IMR-90 (cell line): ENCODE results near the gene CPED1. TPM values are rescaled to one million over a fixed set of nuclear protein-coding genes. Genes with fewer than 3 reads are reported as not detected.

Source experiments
- ATAC-seq: fragments of 200-7000 bp; cut with Tn5 transposase; 2 replicates; pipeline ENCODE4 v1.9.1; 2020; ENCODE audit warnings: low read depth, mild to moderate bottlenecking, moderate library complexity
- BruUV-seq: library from RNA; stranded (reverse); fragments of 400-500 nt; replicated peaks from 2 replicates; lab custom pipeline; 2021; lab: Mats Ljungman, UMichigan
- CTCF ChIA-PET: fragments of 300-600 bp; formaldehyde crosslinking; extraction: SDS; loops from one replicate; lab custom pipeline; 2021; ENCODE audit warnings: antibody characterized with exemption; lab: Yijun Ruan, JAX
- POLR2A ChIA-PET: fragments of 300-600 bp; sonication (Branson Sonifier 250); formaldehyde crosslinking; loops from one replicate; lab custom pipeline; 2022; ENCODE audit warnings: antibody characterized with exemption; ENCODE audit not compliant: unreplicated experiment; lab: Charles Lee
- DNase-seq: peaks from one replicate; pipeline ENCODE4 v3.0.0; 2013
- H2AFZ ChIP-seq: replicated peaks from 2 replicates; pipeline ENCODE3; 2013; ENCODE audit warnings: low read length, mild to moderate bottlenecking; ENCODE audit not compliant: poor library complexity
- H2AK5ac ChIP-seq: 2 replicates; pipeline ENCODE4 v1.6.1; 2013; ENCODE audit warnings: low read depth, low read length, inconsistent platforms
- H2AK9ac ChIP-seq: replicated peaks from 2 replicates; pipeline ENCODE3; 2013; ENCODE audit warnings: mild to moderate bottlenecking, low read depth, low read length, moderate library complexity; ENCODE audit not compliant: poor library complexity
- H2BK120ac ChIP-seq: 2 replicates; pipeline ENCODE4 v1.6.1; 2013; ENCODE audit warnings: low read depth, low read length, inconsistent platforms
- H2BK15ac ChIP-seq: 3 replicates; pipeline ENCODE4 v1.6.1; 2013; ENCODE audit warnings: low read depth, low read length, inconsistent platforms
- H2BK20ac ChIP-seq: 2 replicates; pipeline ENCODE4 v1.6.1; 2013; ENCODE audit warnings: low read depth, mild to moderate bottlenecking, inconsistent platforms, low read length, moderate library complexity
- H2BK5ac ChIP-seq: 2 replicates; pipeline ENCODE4 v1.6.1; 2013; ENCODE audit warnings: mild to moderate bottlenecking, low read depth, low read length, inconsistent platforms; ENCODE audit not compliant: poor library complexity, severe bottlenecking
- H3K14ac ChIP-seq: replicated peaks from 2 replicates; pipeline ENCODE4 v1.6.1; 2013; ENCODE audit warnings: low read depth, low read length, inconsistent platforms
- H3K18ac ChIP-seq: 2 replicates; pipeline ENCODE4 v1.6.1; 2013; ENCODE audit warnings: low read depth, low read length, control low read depth
- H3K23ac ChIP-seq: 2 replicates; pipeline ENCODE4 v1.6.1; 2013; ENCODE audit warnings: low read depth, low read length, inconsistent platforms
- H3K27ac ChIP-seq: 2 replicates; pipeline ENCODE4 v1.5.1; 2013; ENCODE audit warnings: mild to moderate bottlenecking, control low read depth, low read length; ENCODE audit not compliant: insufficient read depth
- H3K27me3 ChIP-seq: 2 replicates; pipeline ENCODE4 v1.6.1; 2013; ENCODE audit warnings: low read length; ENCODE audit not compliant: control insufficient read depth, insufficient read depth
- H3K36me3 ChIP-seq: 2 replicates; pipeline ENCODE4 v1.6.1; 2013; ENCODE audit warnings: low read length, mixed read lengths; ENCODE audit not compliant: control insufficient read depth, insufficient read depth
- H3K4ac ChIP-seq: 2 replicates; pipeline ENCODE4 v1.6.1; 2013; ENCODE audit warnings: low read depth, low read length, inconsistent platforms
- H3K4me1 ChIP-seq: 2 replicates; pipeline ENCODE4 v1.6.1; 2013; ENCODE audit warnings: low read length, mixed read lengths; ENCODE audit not compliant: control insufficient read depth, insufficient read depth
- H3K4me2 ChIP-seq: 2 replicates; pipeline ENCODE4 v1.6.1; 2013; ENCODE audit warnings: low read depth, mild to moderate bottlenecking, control low read depth, low read length, moderate library complexity
- H3K4me3 ChIP-seq: 2 replicates; pipeline ENCODE4 v1.5.1; 2013; ENCODE audit warnings: low read depth, mild to moderate bottlenecking, control low read depth, low read length, moderate library complexity; ENCODE audit not compliant: insufficient read depth
- H3K56ac ChIP-seq: 2 replicates; pipeline ENCODE4 v1.6.1; 2013; ENCODE audit warnings: low read length, inconsistent platforms; ENCODE audit not compliant: insufficient read depth; ENCODE audit errors: extremely low read depth
- H3K79me1 ChIP-seq, 2 experiments: 2 replicates each; pipeline ENCODE4 v1.6.1; 2013; ENCODE audit warnings: low read length in 2 of 2, inconsistent platforms in 1 of 2, low read depth in 1 of 2
- H3K9ac ChIP-seq: 2 replicates; pipeline ENCODE4 v1.6.1; 2013; ENCODE audit warnings: low read depth, low read length, control low read depth
- H3K9me1 ChIP-seq: 2 replicates; pipeline ENCODE4 v1.6.1; 2013; ENCODE audit warnings: low read length, inconsistent platforms; ENCODE audit not compliant: insufficient read depth
- H3K9me3 ChIP-seq: 2 replicates; pipeline ENCODE4 v1.6.1; 2013; ENCODE audit warnings: low read length; ENCODE audit not compliant: control insufficient read depth, insufficient read depth
- H4K20me1 ChIP-seq: 2 replicates; pipeline ENCODE4 v1.6.1; 2013; ENCODE audit warnings: low read length, inconsistent platforms; ENCODE audit not compliant: insufficient read depth
- H4K5ac ChIP-seq: 2 replicates; pipeline ENCODE4 v1.6.1; 2013; ENCODE audit warnings: mild to moderate bottlenecking, low read depth, low read length, control low read depth
- H4K8ac ChIP-seq, 2 experiments: 2 replicates each; pipeline ENCODE4 v1.6.1; 2013; ENCODE audit warnings: low read depth in 2 of 2, low read length in 2 of 2, control low read depth in 1 of 2, inconsistent platforms in 1 of 2
- H4K91ac ChIP-seq: 2 replicates; pipeline ENCODE4 v1.6.1; 2013; ENCODE audit warnings: low read depth, low read length, inconsistent platforms; ENCODE audit not compliant: insufficient read depth
- BHLHE40 ChIP-seq: fragments of 150-350 bp; IDR thresholded peaks from 2 replicates; pipeline ENCODE4 v1.6.1; 2016; ENCODE audit warnings: mild to moderate bottlenecking, low read depth, low read length
- CEBPB ChIP-seq: IDR thresholded peaks from 2 replicates; pipeline ENCODE4 v1.6.1; 2012; ENCODE audit warnings: low read depth, low read length, improper control_type of control experiment
- CHD1 ChIP-seq: IDR thresholded peaks from 2 replicates; pipeline ENCODE4 v1.6.1; 2012; ENCODE audit warnings: low read depth, low read length, improper control_type of control experiment
- CTCF ChIP-seq: conservative IDR thresholded peaks from 2 replicates; pipeline ENCODE4 v1.5.1; 2012; ENCODE audit warnings: mild to moderate bottlenecking, low read depth, low read length, improper control_type of control experiment
- ELK1 ChIP-seq: fragments of 150-350 bp; IDR thresholded peaks from 2 replicates; pipeline ENCODE4 v1.6.1; 2016; ENCODE audit warnings: low read depth, mild to moderate bottlenecking, low read length, moderate library complexity, borderline replicate concordance
- FOS ChIP-seq: fragments of 150-350 bp; IDR thresholded peaks from 2 replicates; pipeline ENCODE4 v1.6.1; 2016; ENCODE audit warnings: low read depth, low read length
- MAFK ChIP-seq: IDR thresholded peaks from 2 replicates; pipeline ENCODE4 v1.6.1; 2012; ENCODE audit warnings: low read depth, low read length, improper control_type of control experiment
- MAZ ChIP-seq: IDR thresholded peaks from 2 replicates; pipeline ENCODE4 v1.6.1; 2012; ENCODE audit warnings: low read depth, mild to moderate bottlenecking, low read length, improper control_type of control experiment, moderate library complexity, borderline replicate concordance
- MXI1 ChIP-seq: IDR thresholded peaks from 2 replicates; pipeline ENCODE4 v1.6.1; 2012; ENCODE audit warnings: low read depth, mild to moderate bottlenecking, low read length, moderate library complexity, borderline replicate concordance
- NFE2L2 ChIP-seq: fragments of 150-350 bp; IDR thresholded peaks from 2 replicates; pipeline ENCODE4 v1.6.1; 2016; ENCODE audit warnings: low read depth, mild to moderate bottlenecking, low read length
- POLR2A ChIP-seq: IDR thresholded peaks from 2 replicates; pipeline ENCODE4 v1.6.1; 2012; ENCODE audit warnings: mild to moderate bottlenecking, low read depth, low read length
- RAD21 ChIP-seq: IDR thresholded peaks from 2 replicates; pipeline ENCODE4 v1.6.1; 2012; ENCODE audit warnings: low read length, improper control_type of control experiment
- RCOR1 ChIP-seq: IDR thresholded peaks from 2 replicates; pipeline ENCODE4 v1.6.1; 2012; ENCODE audit warnings: mild to moderate bottlenecking, low read length, improper control_type of control experiment; ENCODE audit not compliant: insufficient replicate concordance
- RFX5 ChIP-seq: IDR thresholded peaks from 2 replicates; pipeline ENCODE4 v1.8.0; 2012; ENCODE audit warnings: low read depth, mild to moderate bottlenecking, low read length, moderate library complexity
- SMC3 ChIP-seq: fragments of 150-350 bp; IDR thresholded peaks from 2 replicates; pipeline ENCODE4 v1.6.1; 2016; ENCODE audit warnings: low read depth, mild to moderate bottlenecking, antibody characterized with exemption, low read length, moderate library complexity
- WGBS, 2 experiments: methylation state at CpG; one replicate each; pipeline versions ENCODE4 v1.1.5 to v1.1.7; 2013; ENCODE audit warnings: missing lambda C conversion rate in 2 of 2; ENCODE audit not compliant: insufficient read length in 1 of 2; ENCODE audit errors: extremely low coverage in 2 of 2; 5-methylcytosine and 5-hydroxymethylcytosine counted together
- dilution Hi-C: fragments of 300-500 bp; cut with HindIII; formaldehyde crosslinking; loops from one replicate; pipeline ENCODE4 v1.14.3; 2018; ENCODE audit warnings: low sequenced_read_pairs; ENCODE audit not compliant: unreplicated experiment
- in situ Hi-C: fragments of 300-500 bp; cut with MboI; formaldehyde crosslinking; loops from 3 replicates; pipeline ENCODE4 v1.14.3; 2019; ENCODE audit warnings: low sequenced_read_pairs, inconsistent platforms, mixed read lengths
- intact Hi-C: fragments of 100-400 bp; cut with micrococcal nuclease; formaldehyde crosslinking; loops from 2 replicates; pipeline ENCODE4 v1.10.0; 2022
- polyA plus RNA-seq, 3 experiments: library from polyadenylated mRNA; depleted of rRNA; stranded (reverse); fragments of >200 nt; gene quantifications; 2 replicates each; pipeline ENCODE4 v1.2.3, GENCODE V29; 2012; ENCODE audit warnings: low replicate concordance in 1 of 3
- total RNA-seq: library from RNA; depleted of rRNA; stranded (reverse); fragments of >200 nt; gene quantifications from 2 replicates; pipeline ENCODE4 v1.2.3, GENCODE V29; 2012
- TF ChIP-seq, protein P1 (sequence below): fragments of 150-350 bp; IDR thresholded peaks from 2 replicates; pipeline ENCODE4 v1.6.1; 2017; ENCODE audit warnings: mild to moderate bottlenecking, antibody characterized with exemption, low read length, low read depth

Gene CPED1
- total and polyA plus RNA-seq, 2 of the 4 experiments (the other 2 are of a cell fraction): 31.2 to 96.8 TPM

- Histone ChIP-seq H2AK9ac (no peak overlapping the region), H3K27me3 (no peaks in the 10 kb centered on the region), H4K5ac (no peak overlapping the region), H2BK120ac (no peak overlapping the region), H4K8ac (no peak overlapping the region), H4K91ac (no peak overlapping the region), H2BK20ac (no peak overlapping the region), H3K9ac (no peak overlapping the region), H2AK5ac (no peak overlapping the region), H3K56ac (no peak overlapping the region), H3K14ac (no peak overlapping the region), H3K9me3 (no peaks in the 10 kb centered on the region), H4K20me1 (no peaks in the 10 kb centered on the region), H3K4ac (no peak overlapping the region), H2AFZ (no peak overlapping the region), H3K4me2 (no peak overlapping the region), H3K23ac (no peak overlapping the region), H2BK5ac (no peak overlapping the region), H3K9me1 (peaks cover 3% of the 10 kb centered on the region), H3K4me1 (0 out of 2 replicates have a peak, but pooled peaks cover 1% of the 10 kb centered on the region), H3K4me3 (no peak overlapping the region), H3K18ac (no peak overlapping the region), H3K27ac (no peak overlapping the region), H3K79me1 (peaks cover 0 to 2% of the 10 kb centered on the region in 2 experiments; a peak in 1 of 4 replicates), H2BK15ac (no peak overlapping the region), H3K36me3 (peaks cover 6% of the 10 kb centered on the region)
- no TSS peak for BruUV-seq
- TF ChIP-seq FOS: no peak
- TF ChIP-seq ELK1: no peak
- no peak for TF ChIP-seq CHD1
- TF ChIP-seq CEBPB: no peak
- TF ChIP-seq MAFK: no peak
- TF ChIP-seq NFE2L2: no peak
- no peak for TF ChIP-seq RAD21
- TF ChIP-seq, protein P1, sequence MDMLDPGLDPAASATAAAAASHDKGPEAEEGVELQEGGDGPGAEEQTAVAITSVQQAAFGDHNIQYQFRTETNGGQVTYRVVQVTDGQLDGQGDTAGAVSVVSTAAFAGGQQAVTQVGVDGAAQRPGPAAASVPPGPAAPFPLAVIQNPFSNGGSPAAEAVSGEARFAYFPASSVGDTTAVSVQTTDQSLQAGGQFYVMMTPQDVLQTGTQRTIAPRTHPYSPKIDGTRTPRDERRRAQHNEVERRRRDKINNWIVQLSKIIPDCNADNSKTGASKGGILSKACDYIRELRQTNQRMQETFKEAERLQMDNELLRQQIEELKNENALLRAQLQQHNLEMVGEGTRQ: no peak
- no peak for TF ChIP-seq BHLHE40
- no peak for TF ChIP-seq MAZ
- TF ChIP-seq MXI1: no peak
- no peak for TF ChIP-seq RCOR1
- no peak for TF ChIP-seq CTCF
- no peak for TF ChIP-seq SMC3
- TF ChIP-seq RFX5: no peak
- no peak for TF ChIP-seq POLR2A
- intact Hi-C loops: no loop called here
- POLR2A ChIA-PET: no interaction called here
- CTCF ChIA-PET: interaction anchor here (0.6 kb wide), 1 partner anchor 92 kb away, joined by 3 read pairs; no protein-coding TSS in a partner anchor
- WGBS, 2 experiments: no CpG with 5 or more reads among the region's 1 CpG
- DNase-seq (no peak), ATAC-seq (no peak)
- in situ Hi-C loops: loop anchor here (25.0 kb wide), 1 partner anchor 197 kb away; the partner anchor contains the start of gene WNT16
- dilution Hi-C loops: no loop called here
These were observed 152.3 kb downstream of the CPED1 start for GRCh38 chr7:121140790-121141189.
